GM23338 (cell line): ENCODE results near the gene MAGI1. TPM values are rescaled to one million over a fixed set of nuclear protein-coding genes. Genes with fewer than 3 reads are reported as not detected.

ENCODE experiments used
- ATAC-seq: fragments of 200-7000 bp; cut with Tn5 transposase; 3 replicates; pipeline ENCODE4 v1.9.1; 2020
- DNase-seq: peaks from one replicate; pipeline ENCODE4 v3.0.0-alpha.2; 2015; ENCODE audit warnings: low spot score
- H2AFZ ChIP-seq: fragments of 200-600 bp; sonication (generic); 2 replicates; pipeline ENCODE4 v1.8.0; 2016; ENCODE audit warnings: antibody characterized with exemption, mild to moderate bottlenecking, moderate library complexity
- H3F3A ChIP-seq: fragments of 200-600 bp; sonication (generic); replicated peaks from 2 replicates; pipeline ENCODE4 v1.8.0; 2017; ENCODE audit warnings: antibody characterized with exemption, mixed run types, low read depth
- H3K27ac ChIP-seq: fragments of 200-600 bp; sonication (generic); 2 replicates; pipeline ENCODE4 v1.6.1; 2016; ENCODE audit warnings: low read depth
- H3K27me3 ChIP-seq: fragments of 200-600 bp; sonication (generic); 2 replicates; pipeline ENCODE4 v1.8.0; 2016; ENCODE audit warnings: mild to moderate bottlenecking, mixed run types, moderate library complexity; ENCODE audit not compliant: insufficient read depth
- H3K36me3 ChIP-seq: fragments of 200-600 bp; sonication (generic); 2 replicates; pipeline ENCODE4 v1.8.0; 2016; ENCODE audit warnings: mild to moderate bottlenecking; ENCODE audit not compliant: insufficient read depth
- H3K4me1 ChIP-seq: fragments of 200-600 bp; sonication (generic); 2 replicates; pipeline ENCODE4 v1.8.0; 2016; ENCODE audit warnings: mild to moderate bottlenecking, moderate library complexity; ENCODE audit not compliant: insufficient read depth
- H3K4me2 ChIP-seq: fragments of 200-600 bp; sonication (generic); 2 replicates; pipeline ENCODE4 v1.7.1; 2017; ENCODE audit warnings: mixed run types
- H3K4me3 ChIP-seq: fragments of 200-600 bp; sonication (generic); 2 replicates; pipeline ENCODE4 v1.6.1; 2016; ENCODE audit warnings: mixed run types
- H3K79me2 ChIP-seq: fragments of 200-600 bp; sonication (generic); replicated peaks from 2 replicates; pipeline ENCODE4 v1.8.0; 2017; ENCODE audit warnings: mild to moderate bottlenecking; ENCODE audit not compliant: insufficient read depth
- H3K9me2 ChIP-seq: fragments of 200-600 bp; sonication (generic); 2 replicates; pipeline ENCODE4 v1.8.0; 2017; ENCODE audit not compliant: insufficient read depth
- H4K20me1 ChIP-seq: fragments of 200-600 bp; sonication (generic); replicated peaks from 2 replicates; pipeline ENCODE4 v1.8.0; 2017; ENCODE audit warnings: mild to moderate bottlenecking; ENCODE audit not compliant: insufficient read depth
- H3K27ac Mint-ChIP-seq: 2 replicates; pipeline ENCODE4 v1.8.0; 2020; ENCODE audit warnings: inconsistent platforms, mild to moderate bottlenecking, moderate library complexity, mixed read lengths
- H3K27me3 Mint-ChIP-seq: 3 replicates; pipeline ENCODE4 v1.8.0; 2022; ENCODE audit warnings: low read depth, mild to moderate bottlenecking, moderate library complexity, mixed read lengths, inconsistent platforms; ENCODE audit not compliant: insufficient read depth, poor library complexity
- H3K36me3 Mint-ChIP-seq: 3 replicates; pipeline ENCODE4 v1.8.0; 2021; ENCODE audit warnings: low read depth, mild to moderate bottlenecking, inconsistent platforms, moderate library complexity, mixed read lengths
- H3K4me1 Mint-ChIP-seq: 3 replicates; pipeline ENCODE4 v1.8.0; 2020; ENCODE audit warnings: mild to moderate bottlenecking, inconsistent platforms, mixed read lengths
- H3K4me3 Mint-ChIP-seq: 3 replicates; pipeline ENCODE4 v1.8.0; 2021; ENCODE audit warnings: moderate library complexity, mild to moderate bottlenecking, inconsistent platforms, mixed read lengths
- H3K9me3 Mint-ChIP-seq: 3 replicates; pipeline ENCODE4 v1.8.0; 2020; ENCODE audit warnings: moderate library complexity, mild to moderate bottlenecking, inconsistent platforms, mixed read lengths
- EZH2 ChIP-seq: fragments of 200-600 bp; sonication (generic); IDR thresholded peaks from one replicate; pipeline ENCODE4 v1.8.0; 2017; ENCODE audit warnings: antibody characterized with exemption, mild to moderate bottlenecking, low read depth; ENCODE audit not compliant: unreplicated experiment
- JUNB ChIP-seq: IDR thresholded peaks from one replicate; pipeline ENCODE4 v1.6.1; 2016; ENCODE audit warnings: antibody characterized with exemption; ENCODE audit not compliant: unreplicated experiment
- POLR2AphosphoS5 ChIP-seq: IDR thresholded peaks from 2 replicates; pipeline ENCODE4 v1.6.1; 2016; ENCODE audit warnings: antibody characterized with exemption, low read depth
- STAT1 ChIP-seq: IDR thresholded peaks from one replicate; pipeline ENCODE4 v1.6.1; 2016; ENCODE audit warnings: antibody characterized with exemption; ENCODE audit not compliant: unreplicated experiment
- ZNF462 ChIP-seq: fragments of 250-450 bp; sonication (Bioruptor Pico); IDR thresholded peaks from 2 replicates; pipeline ENCODE4 v1.5.0; 2020; ENCODE audit warnings: mild to moderate bottlenecking, moderate library complexity
- polyA plus RNA-seq: library from polyadenylated mRNA; unstranded; fragments of >200 nt; fragmentation: Nextera tagmentation; extraction: Ambion mirVana; gene quantifications from 2 replicates; pipeline ENCODE4 v1.2.1, GENCODE V29; 2016
- total RNA-seq: library from RNA; depleted of rRNA; stranded (reverse); fragments of >200 nt; shearing (Covaris generic); gene quantifications from 2 replicates; pipeline ENCODE4 v1.2.3, GENCODE V29; 2014

The MAGI1 gene
- total and polyA plus RNA-seq, 2 experiments from 2014 or later = 27.4 to 71.2 TPM

- no peak for TF ChIP-seq ZNF462 (CRISPR knock-in tag)
These were observed 415.4 kb downstream of the MAGI1 start (continued) for GRCh38 chr3:65623362-65623761.

GRCh38 chr3:65619888-65620287 lies 418.8 kb downstream of the MAGI1 start:
- Histone ChIP-seq H2AFZ (no peak overlapping the region), H3K4me1 (peaks cover 19% of the 10 kb centered on the region), H3K36me3 (no peaks in the 10 kb centered on the region), H3K4me2 (no peak overlapping the region), H3K4me3 (no peak overlapping the region), H3K9me2 (no peaks in the 10 kb centered on the region), H3K79me2 (no peaks in the 10 kb centered on the region; the same call in 1 of the 2 replicates), H3K27ac (no peak overlapping the region), H3K27me3 (no peaks in the 10 kb centered on the region), H3F3A (no peaks in the 10 kb centered on the region), H4K20me1 (no peaks in the 10 kb centered on the region)
- peaks cover 3% of the 10 kb centered on the region for H3K27me3 Mint-ChIP-seq
- no peak overlapping the region for H3K27ac Mint-ChIP-seq
- ATAC-seq = no peak
- H3K4me1 Mint-ChIP-seq = peaks cover 42% of the 10 kb centered on the region
- no peaks in the 10 kb centered on the region for H3K9me3 Mint-ChIP-seq
- no peak for DNase-seq
- no peak overlapping the region for H3K4me3 Mint-ChIP-seq
- TF ChIP-seq POLR2AphosphoS5 = no peak
- TF ChIP-seq STAT1 = no peak
- TF ChIP-seq EZH2 = no peak
- TF ChIP-seq JUNB = no peak
- no peaks in the 10 kb centered on the region for H3K36me3 Mint-ChIP-seq
